Glutamatergic neuron (in vitro differentiated cells): ENCODE data around the gene RPTOR. TPM values are rescaled to one million over a fixed set of nuclear protein-coding genes. Genes with fewer than 3 reads are reported as not detected.

Experiments used
- DNase-seq: peaks from one replicate; pipeline ENCODE4 v3.0.0; 2022
- H3K27ac Mint-ChIP-seq: one replicate; pipeline ENCODE4 v1.8.0; 2020; ENCODE audit warnings: mild to moderate bottlenecking, mixed read lengths, inconsistent platforms; ENCODE audit not compliant: unreplicated experiment
- H3K27me3 Mint-ChIP-seq: one replicate; pipeline ENCODE4 v1.8.0; 2020; ENCODE audit warnings: mild to moderate bottlenecking, moderate library complexity, mixed read lengths, inconsistent platforms; ENCODE audit not compliant: unreplicated experiment
- H3K36me3 Mint-ChIP-seq: one replicate; pipeline ENCODE4 v1.8.0; 2020; ENCODE audit warnings: mild to moderate bottlenecking, mixed read lengths, inconsistent platforms; ENCODE audit not compliant: unreplicated experiment
- H3K4me1 Mint-ChIP-seq: one replicate; pipeline ENCODE4 v1.8.0; 2020; ENCODE audit warnings: mild to moderate bottlenecking, low read depth, mixed read lengths, inconsistent platforms; ENCODE audit not compliant: unreplicated experiment
- H3K4me3 Mint-ChIP-seq: one replicate; pipeline ENCODE4 v1.8.0; 2020; ENCODE audit warnings: mild to moderate bottlenecking, mixed read lengths, inconsistent platforms; ENCODE audit not compliant: unreplicated experiment
- H3K9me3 Mint-ChIP-seq: one replicate; pipeline ENCODE4 v1.8.0; 2020; ENCODE audit warnings: mild to moderate bottlenecking, moderate library complexity, mixed read lengths, inconsistent platforms; ENCODE audit not compliant: unreplicated experiment
- CTCF ChIP-seq: fragments of 200-600 bp; sonication (generic); IDR thresholded peaks from one replicate; pipeline ENCODE4 v1.5.0; 2021; ENCODE audit not compliant: partially characterized antibody, unreplicated experiment
- total RNA-seq: library from RNA; stranded (reverse); fragmentation: NEBNext Ultra II Directional; extraction: Animal tissue kit (Norgen Biotek cat#: 25700); gene quantifications from one replicate; pipeline ENCODE4 v1.2.1, GENCODE V29; 2021; ENCODE audit not compliant: unreplicated experiment

Gene RPTOR
- total RNA-seq, 1 donor from 2014 or later = 39.8 TPM

DNA sequence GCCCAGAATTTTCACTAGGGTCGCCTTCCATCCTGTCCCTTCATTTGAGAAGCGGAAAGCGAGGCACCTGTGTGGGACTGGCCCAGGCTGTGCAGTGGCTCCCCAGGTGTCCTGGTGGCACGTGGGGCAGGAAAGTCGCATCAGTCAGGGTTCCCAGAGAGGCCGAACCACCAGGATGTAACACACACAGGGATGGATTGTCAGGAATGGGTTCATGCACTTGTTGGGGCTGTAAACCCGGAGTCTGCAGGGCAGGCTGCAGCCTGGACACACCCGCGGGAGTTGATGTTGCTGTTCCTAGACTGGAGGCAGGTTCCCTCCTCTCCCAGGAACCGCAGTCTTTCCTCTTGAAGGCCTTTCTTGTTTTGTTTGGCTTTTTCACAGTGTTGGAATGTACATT lies 30.7 kb upstream of the RPTOR start:
- TF ChIP-seq CTCF = no peak
- peaks cover 11% of the 10 kb centered on the region for H3K4me1 Mint-ChIP-seq
- H3K36me3 Mint-ChIP-seq = no peaks in the 10 kb centered on the region
- no peak overlapping the region for H3K27ac Mint-ChIP-seq
- H3K9me3 Mint-ChIP-seq = peaks cover 3% of the 10 kb centered on the region
- peaks cover 3% of the 10 kb centered on the region for H3K27me3 Mint-ChIP-seq
- no peak overlapping the region for H3K4me3 Mint-ChIP-seq
- DNase-seq = no peak

- H3K36me3 Mint-ChIP-seq = no peaks in the 10 kb centered on the region
- H3K9me3 Mint-ChIP-seq = peaks cover 4% of the 10 kb centered on the region
- no peak overlapping the region for H3K4me3 Mint-ChIP-seq
- peaks cover 13% of the 10 kb centered on the region for H3K4me1 Mint-ChIP-seq
- TF ChIP-seq CTCF = no peak
- H3K27me3 Mint-ChIP-seq = peaks cover 5% of the 10 kb centered on the region
- DNase-seq = no peak
- no peak overlapping the region for H3K27ac Mint-ChIP-seq
Measured at GRCh38 chr17:80516171-80516932, 28.3 kb upstream of the RPTOR start.

DNA sequence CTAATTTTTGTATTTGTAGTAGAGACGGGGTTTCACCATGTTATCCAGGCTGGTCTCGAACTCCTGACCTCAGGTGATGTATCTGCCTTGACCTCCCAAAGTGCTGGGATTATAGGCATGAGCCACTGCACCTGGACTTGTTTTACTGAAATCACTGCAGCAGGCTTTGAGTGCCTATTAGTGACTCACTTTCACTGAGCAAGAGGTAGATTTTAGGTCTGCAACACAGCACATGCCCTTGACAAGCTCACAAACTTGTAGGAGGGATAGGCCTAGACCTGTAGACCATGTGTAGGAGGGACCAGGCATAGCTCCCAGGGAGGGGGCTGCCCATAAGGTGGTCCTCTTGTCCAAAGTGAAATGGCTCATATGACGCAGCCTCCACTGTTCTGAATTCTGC lies 27.0 kb upstream of the RPTOR start:
- H3K4me1 Mint-ChIP-seq = peaks cover 13% of the 10 kb centered on the region
- no peak for DNase-seq
- no peak overlapping the region for H3K4me3 Mint-ChIP-seq
- H3K9me3 Mint-ChIP-seq = peaks cover 6% of the 10 kb centered on the region
- H3K27me3 Mint-ChIP-seq = peaks cover 5% of the 10 kb centered on the region
- no peak for TF ChIP-seq CTCF
- no peaks in the 10 kb centered on the region for H3K36me3 Mint-ChIP-seq
- no peak overlapping the region for H3K27ac Mint-ChIP-seq

GRCh38 chr17:80518392-80518791 lies 26.2 kb upstream of the RPTOR start:
- peaks cover 3% of the 10 kb centered on the region for H3K27me3 Mint-ChIP-seq
- H3K4me1 Mint-ChIP-seq = peaks cover 10% of the 10 kb centered on the region
- peaks cover 6% of the 10 kb centered on the region for H3K9me3 Mint-ChIP-seq
- H3K36me3 Mint-ChIP-seq = no peaks in the 10 kb centered on the region
- no peak for TF ChIP-seq CTCF
- H3K4me3 Mint-ChIP-seq = no peak overlapping the region
- H3K27ac Mint-ChIP-seq = no peak overlapping the region
- no peak for DNase-seq

DNA sequence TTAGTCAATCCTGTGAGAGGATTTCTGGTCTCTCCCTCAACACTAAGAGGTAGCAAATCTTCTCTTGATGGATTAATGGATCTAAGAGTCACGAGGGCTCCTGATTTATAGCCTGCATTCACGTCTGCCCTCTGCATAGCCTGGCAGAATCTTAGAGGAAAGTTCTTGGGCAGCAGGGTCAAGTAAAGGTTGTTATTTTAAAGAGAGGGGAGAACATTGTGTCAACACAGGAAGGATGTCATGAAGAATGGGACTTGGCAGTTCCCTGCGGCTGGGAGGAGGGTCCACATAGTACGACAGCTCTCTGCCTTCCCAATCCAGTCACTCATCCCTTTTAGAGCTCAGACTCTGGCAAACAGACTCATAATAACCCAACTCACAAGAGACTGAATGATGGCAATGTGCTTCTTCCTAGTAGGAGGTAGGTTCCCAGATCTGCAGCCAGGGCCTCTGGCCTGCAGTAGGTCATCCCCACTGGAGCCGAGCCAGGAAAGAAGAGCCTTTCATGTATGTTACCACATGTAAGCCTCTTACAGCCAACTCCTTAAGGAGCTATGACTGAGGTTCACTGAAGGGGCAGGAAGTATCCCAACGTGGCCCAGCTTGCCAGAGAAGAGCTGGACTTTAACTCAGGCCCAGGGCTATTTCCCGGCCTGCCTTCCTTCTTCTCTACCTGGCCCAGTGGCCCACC lies 25.4 kb upstream of the RPTOR start:
- peaks cover 6% of the 10 kb centered on the region for H3K9me3 Mint-ChIP-seq

More for the DNA sequence above, 25.4 kb upstream of the RPTOR start:
- TF ChIP-seq CTCF = no peak
- Mint-ChIP-seq H3K36me3 (no peaks in the 10 kb centered on the region), H3K4me1 (peaks cover 14% of the 10 kb centered on the region), H3K27ac (no peak overlapping the region), H3K27me3 (peaks cover 3% of the 10 kb centered on the region), H3K4me3 (no peak overlapping the region)
- DNase-seq = no peak
